ENCODE results near the gene CLN6.
"Not testable (repeated sequence)": the region's sequence is repeated elsewhere in the genome, so short reads cannot be mapped to it uniquely, and the experiment has no call there.

Gene CLN6

GRCh38 chr15:68239025-68239424 lies 9.5 kb upstream of the CLN6 start:
- TF ChIP-seq CTCF (IDR thresholded peaks at IDR 0.05; ENCODE audit: borderline replicate concordance, control extremely low read depth, extremely low read depth, insufficient read depth, missing control alignments): no peak
- in situ Hi-C loops (cut with MboI; ENCODE audit: low sequenced_read_pairs, unreplicated experiment): no loop called here
- no peak for DNase-seq (ENCODE audit: low spot score)

GRCh38 chr15:68235022-68235421 lies 5.5 kb upstream of the CLN6 start:
- TF ChIP-seq CTCF (IDR thresholded peaks at IDR 0.05; ENCODE audit: borderline replicate concordance, control extremely low read depth, extremely low read depth, insufficient read depth, missing control alignments): no peak
- no peak for DNase-seq (ENCODE audit: low spot score)
- in situ Hi-C loops (cut with MboI; ENCODE audit: low sequenced_read_pairs, unreplicated experiment): no loop called here

GRCh38 chr15:68234520-68234919 lies 5.0 kb upstream of the CLN6 start:
- DNase-seq (ENCODE audit: low spot score); in situ Hi-C loops (cut with MboI; ENCODE audit: low sequenced_read_pairs, unreplicated experiment): not testable (repeated sequence)

- in situ Hi-C loops (cut with MboI; ENCODE audit: low sequenced_read_pairs, unreplicated experiment): no loop called here
- DNase-seq (ENCODE audit: low spot score): no peak
These were observed 4.5 kb upstream of the CLN6 start for GRCh38 chr15:68234060-68234459.

GRCh38 chr15:68232937-68233336 lies 3.4 kb upstream of the CLN6 start:
- in situ Hi-C loops (cut with MboI; ENCODE audit: low sequenced_read_pairs, unreplicated experiment): no loop called here
- DNase-seq (ENCODE audit: low spot score): no peak
- no peak for TF ChIP-seq CTCF (IDR thresholded peaks at IDR 0.05; ENCODE audit: borderline replicate concordance, control extremely low read depth, extremely low read depth, insufficient read depth, missing control alignments)

More at GRCh38 chr15:68234060-68234459, 4.5 kb upstream of the CLN6 start:
- no peak for TF ChIP-seq CTCF (IDR thresholded peaks at IDR 0.05; ENCODE audit: borderline replicate concordance, control extremely low read depth, extremely low read depth, insufficient read depth, missing control alignments)

- DNase-seq (ENCODE audit: low spot score): no peak
- no peak for TF ChIP-seq CTCF (IDR thresholded peaks at IDR 0.05; ENCODE audit: borderline replicate concordance, control extremely low read depth, extremely low read depth, insufficient read depth, missing control alignments)
- in situ Hi-C loops (cut with MboI; ENCODE audit: low sequenced_read_pairs, unreplicated experiment): no loop called here
These were observed 2.9 kb upstream of the CLN6 start for GRCh38 chr15:68232449-68232848.

GRCh38 chr15:68231102-68231818 lies 1.7 kb upstream of the CLN6 start:
- TF ChIP-seq CTCF (IDR thresholded peaks at IDR 0.05; ENCODE audit: borderline replicate concordance, control extremely low read depth, extremely low read depth, insufficient read depth, missing control alignments): no peak
- in situ Hi-C loops (cut with MboI; ENCODE audit: low sequenced_read_pairs, unreplicated experiment): no loop called here

More at GRCh38 chr15:68231102-68231818, 1.7 kb upstream of the CLN6 start:
- no peak for DNase-seq (ENCODE audit: low spot score)

All from GM13976 (cell line).